Aorta (tissue), 5 donors: ENCODE data around the gene PHACTR3. TPM values are rescaled to one million over a fixed set of nuclear protein-coding genes. Genes with fewer than 3 reads are reported as not detected.

ENCODE experiments used
- ATAC-seq: fragments of 200-7000 bp; cut with Tn5 transposase; one replicate; pipeline ENCODE4 v1.9.1; 2022; ENCODE audit warnings: moderate library complexity; ENCODE audit not compliant: low FRiP score
- DNase-seq, 2 donors: peaks; one replicate each; pipeline ENCODE4 v3.0.0-alpha.2; 2020
- H3K27ac ChIP-seq, 2 donors: one replicate each; pipeline ENCODE4 v1.5.1; 2013; ENCODE audit warnings: low read length in 2 of 2, mild to moderate bottlenecking in 2 of 2, moderate library complexity in 2 of 2, control low read depth in 1 of 2, inconsistent platforms in 1 of 2, low read depth in 1 of 2
- H3K27me3 ChIP-seq, 2 donors: one replicate each; pipeline ENCODE4 v1.6.1; 2013; ENCODE audit warnings: control low read depth in 1 of 2, low read length in 1 of 2, mild to moderate bottlenecking in 1 of 2, moderate library complexity in 1 of 2; ENCODE audit not compliant: insufficient read depth in 2 of 2, control insufficient read depth in 1 of 2
- H3K36me3 ChIP-seq, 2 donors: one replicate each; pipeline ENCODE4 v1.6.1; 2013; ENCODE audit warnings: control low read depth in 1 of 2, low read length in 1 of 2, mild to moderate bottlenecking in 1 of 2; ENCODE audit not compliant: insufficient read depth in 2 of 2, control insufficient read depth in 1 of 2
- H3K4me1 ChIP-seq, 2 donors: one replicate each; pipeline ENCODE4 v1.6.1; 2013; ENCODE audit warnings: low read length in 2 of 2, control low read depth in 1 of 2, mild to moderate bottlenecking in 1 of 2, moderate library complexity in 1 of 2; ENCODE audit not compliant: insufficient read depth in 2 of 2, control insufficient read depth in 1 of 2
- H3K4me3 ChIP-seq, 2 donors: one replicate each; pipeline ENCODE4 v1.5.1; 2013; ENCODE audit warnings: low read length in 2 of 2, control low read depth in 1 of 2, mild to moderate bottlenecking in 1 of 2
- H3K9me3 ChIP-seq: one replicate; pipeline ENCODE4 v1.6.1; 2013; ENCODE audit warnings: mild to moderate bottlenecking, low read length; ENCODE audit not compliant: control insufficient read depth
- WGBS, 2 donors: extraction: QIAGEN DNeasy Blood & Tissue Kit; methylation state at CpG; one replicate each; pipeline ENCODE4 v1.1.7; 2013; 5-methylcytosine and 5-hydroxymethylcytosine counted together
- intact Hi-C, 2 donors: fragments of 100-400 bp; cut with DNase I; formaldehyde crosslinking; loops; one replicate each; pipeline versions ENCODE4 v1.14.2 to v1.15.0; 2022
- polyA plus RNA-seq, 2 donors: library from polyadenylated mRNA; stranded (reverse); fragments of 200-250 nt; gene quantifications; one replicate each; pipeline ENCODE4 v1.2.3, GENCODE V29; 2013
- total RNA-seq, 2 donors: library from RNA; stranded (reverse); fragmentation: NEBNext Ultra II Directional; extraction: Animal tissue kit (Norgen Biotek cat#: 25700); gene quantifications; one replicate each; pipeline ENCODE4 v1.2.1, GENCODE V29; 2021
- donor health status: healthy with polysubstance abuse.
- donor health status: Bipolar disorder and iron deficiency.
- donor health status: DM: no; HTN: no; CAD: no.
- donor health status: DM: no; HTN: no; CAD: no.
- donor health status: DM: yes; HTN: yes; CAD: no.

Gene PHACTR3
- total and polyA plus RNA-seq, 4 donors, result 0.16 to 0.27 TPM; not detected in 2

- H3K9me3 ChIP-seq, result no peaks in the 10 kb centered on the region
- no peaks in the 10 kb centered on the region for H3K27me3 ChIP-seq
- DNase-seq (peak; percentile 66 to 84), ATAC-seq (no peak)
- intact Hi-C loops, result no loop called here
- H3K4me1 ChIP-seq, result no peaks in the 10 kb centered on the region
- no peak overlapping the region for H3K27ac ChIP-seq
- 4 to 6% methylated on average over 12 of the region's 12 CpGs for WGBS, 2 donors
- no peak overlapping the region for H3K4me3 ChIP-seq
- H3K36me3 ChIP-seq, result no peaks in the 10 kb centered on the region
These were observed 145.0 kb downstream of the PHACTR3 start for GRCh38 chr20:59749301-59749700.

- Histone ChIP-seq H3K27ac (no peak overlapping the region), H3K36me3 (no peaks in the 10 kb centered on the region), H3K9me3 (no peaks in the 10 kb centered on the region), H3K27me3 (no peaks in the 10 kb centered on the region), H3K4me3 (no peak overlapping the region), H3K4me1 (no peaks in the 10 kb centered on the region)
- ATAC-seq (no peak), DNase-seq (no peak)
- 90% methylated on average over 21 of the region's 21 CpGs for WGBS, 2 donors
- intact Hi-C loops, result loop anchor here in 1 of 2 donors (5.0 kb wide), 2 partner anchors 153 to 178 kb away; no protein-coding TSS in a partner anchor
These were observed 146.0 kb downstream of the PHACTR3 start for GRCh38 chr20:59750209-59750840.

- no peaks in the 10 kb centered on the region for H3K27me3 ChIP-seq
- WGBS, 2 donors, result 35 to 37% methylated on average over 21 of the region's 21 CpGs
- ATAC-seq, result peak; percentile 67
These were observed 146.9 kb downstream of the PHACTR3 start for GRCh38 chr20:59751075-59751711.

GRCh38 chr20:59752101-59752586 is 147.8 kb downstream of the PHACTR3 start:
- Histone ChIP-seq H3K4me3 (no peak overlapping the region), H3K27ac (no peak overlapping the region), H3K9me3 (no peaks in the 10 kb centered on the region), H3K36me3 (no peaks in the 10 kb centered on the region), H3K4me1 (no peaks in the 10 kb centered on the region), H3K27me3 (no peaks in the 10 kb centered on the region)
- intact Hi-C loops, result loop anchor here in 1 of 2 donors (5.0 kb wide), 2 partner anchors 155 to 180 kb away; no protein-coding TSS in a partner anchor
- WGBS, 2 donors, result 10% methylated on average over 17 of the region's 17 CpGs
- peak in 1 of 2 donors; percentile 72 for DNase-seq
- no peak for ATAC-seq

More at GRCh38 chr20:59751075-59751711, 146.9 kb downstream of the PHACTR3 start:
- Histone ChIP-seq H3K4me3 (no peak overlapping the region), H3K4me1 (no peaks in the 10 kb centered on the region), H3K27ac (no peak overlapping the region), H3K9me3 (no peaks in the 10 kb centered on the region), H3K36me3 (no peaks in the 10 kb centered on the region)
- intact Hi-C loops, result loop anchor here (1.0 to 5.0 kb wide), 4 partner anchors 153 to 180 kb away; no protein-coding TSS in a partner anchor
- DNase-seq, result peak; percentile 85 to 90

- intact Hi-C loops, result loop anchor here in 1 of 2 donors (5.0 kb wide), 2 partner anchors 156 to 181 kb away; no protein-coding TSS in a partner anchor
- no peak for DNase-seq
- H3K4me1 ChIP-seq, result no peaks in the 10 kb centered on the region
- WGBS, 2 donors, result 9 to 10% methylated on average over 20 of the region's 20 CpGs
- no peaks in the 10 kb centered on the region for H3K27me3 ChIP-seq
- ATAC-seq, result no peak
- no peaks in the 10 kb centered on the region for H3K36me3 ChIP-seq
- H3K4me3 ChIP-seq, result no peak overlapping the region
- H3K27ac ChIP-seq, result no peak overlapping the region
- no peaks in the 10 kb centered on the region for H3K9me3 ChIP-seq
These were observed 148.5 kb downstream of the PHACTR3 start for GRCh38 chr20:59752704-59753460.

GRCh38 chr20:59753836-59754235 is 149.5 kb downstream of the PHACTR3 start:
- no peaks in the 10 kb centered on the region for H3K36me3 ChIP-seq
- no peak for ATAC-seq
- no peak for DNase-seq
- H3K4me1 ChIP-seq, result no peaks in the 10 kb centered on the region
- H3K27ac ChIP-seq, result no peak overlapping the region
- no peaks in the 10 kb centered on the region for H3K27me3 ChIP-seq
- WGBS, 2 donors, result 83 to 88% methylated on average over 10 of the region's 10 CpGs
- no peak overlapping the region for H3K4me3 ChIP-seq
- intact Hi-C loops, result loop anchor here in 1 of 2 donors (5.0 kb wide), 2 partner anchors 157 to 182 kb away; no protein-coding TSS in a partner anchor
- H3K9me3 ChIP-seq, result no peaks in the 10 kb centered on the region

- Histone ChIP-seq H3K27me3 (no peaks in the 10 kb centered on the region), H3K4me3 (no peak overlapping the region), H3K9me3 (no peaks in the 10 kb centered on the region), H3K36me3 (no peaks in the 10 kb centered on the region), H3K27ac (no peak overlapping the region), H3K4me1 (no peaks in the 10 kb centered on the region)
- ATAC-seq (no peak), DNase-seq (no peak)
- intact Hi-C loops, result loop anchor here in 1 of 2 donors (5.0 kb wide), 2 partner anchors 157 to 182 kb away; no protein-coding TSS in a partner anchor
- WGBS, 2 donors, result 81 to 82% methylated on average over 9 of the region's 9 CpGs
These were observed 150.2 kb downstream of the PHACTR3 start for GRCh38 chr20:59754551-59754950.

GRCh38 chr20:59756241-59756640 is 151.9 kb downstream of the PHACTR3 start:
- ATAC-seq, result no peak
- Histone ChIP-seq H3K36me3 (no peaks in the 10 kb centered on the region), H3K27me3 (no peaks in the 10 kb centered on the region), H3K9me3 (no peaks in the 10 kb centered on the region), H3K4me3 (no peak overlapping the region), H3K27ac (no peak overlapping the region), H3K4me1 (no peaks in the 10 kb centered on the region)
- intact Hi-C loops, result no loop called here
- DNase-seq, result no peak
- WGBS, 2 donors, result 95 to 96% methylated on average over 18 of the region's 18 CpGs
